Natural killer cell (primary cell): Measurements from ENCODE around the gene DEPDC7. TPM values are rescaled to one million over a fixed set of nuclear protein-coding genes. Genes with fewer than 3 reads are reported as not detected.
"Not testable (repeated sequence)": the region's sequence is repeated elsewhere in the genome, so short reads cannot be mapped to it uniquely, and the experiment has no call there.

Experiments used
- ATAC-seq, 3 donors: fragments of 150-1000 bp in 2 of 3; fragments of 200-7000 bp in 1 of 3; cut with Tn5 transposase; 1 replicate in 1 of 3; 2 replicates in 2 of 3; pipeline ENCODE4 v1.10.0; 2021; ENCODE audit warnings: mild to moderate bottlenecking in 2 of 3, moderate library complexity in 2 of 3
- DNase-seq, 2 donors: peaks; one replicate each; pipeline versions ENCODE4 v3.0.0 to v3.0.0-alpha.2; 2013 to 2021; ENCODE audit warnings: mixed read lengths in 1 of 2
- H3K27ac ChIP-seq: one replicate; pipeline ENCODE4 v1.5.1; 2013; ENCODE audit warnings: mild to moderate bottlenecking, low read length
- H3K27me3 ChIP-seq: one replicate; pipeline ENCODE4 v1.6.1; 2013; ENCODE audit warnings: low read length; ENCODE audit not compliant: control insufficient read depth, insufficient read depth
- H3K36me3 ChIP-seq: one replicate; pipeline ENCODE4 v1.6.1; 2013; ENCODE audit warnings: low read length; ENCODE audit not compliant: control insufficient read depth, insufficient read depth
- H3K4me1 ChIP-seq: one replicate; pipeline ENCODE4 v1.6.1; 2013; ENCODE audit warnings: low read length; ENCODE audit not compliant: control insufficient read depth, insufficient read depth
- H3K4me3 ChIP-seq: one replicate; pipeline ENCODE4 v1.5.1; 2013; ENCODE audit warnings: low read length
- H3K9me3 ChIP-seq: one replicate; pipeline ENCODE4 v1.6.1; 2013; ENCODE audit warnings: low read length; ENCODE audit not compliant: control insufficient read depth, insufficient read depth
- H3K27ac Mint-ChIP-seq, 2 donors: one replicate each; pipeline ENCODE4 v1.8.0; 2022; ENCODE audit warnings: mild to moderate bottlenecking in 2 of 2, mixed read lengths in 2 of 2, moderate library complexity in 1 of 2
- H3K27me3 Mint-ChIP-seq, 2 donors: one replicate each; pipeline ENCODE4 v1.8.0; 2022; ENCODE audit warnings: low read depth in 2 of 2, mixed read lengths in 2 of 2
- H3K36me3 Mint-ChIP-seq: one replicate; pipeline ENCODE4 v1.8.0; 2022; ENCODE audit warnings: mixed read lengths
- H3K4me1 Mint-ChIP-seq, 2 donors: one replicate each; pipeline ENCODE4 v1.8.0; 2022; ENCODE audit warnings: mixed read lengths in 2 of 2
- H3K4me3 Mint-ChIP-seq: one replicate; pipeline ENCODE4 v1.8.0; 2022; ENCODE audit warnings: mild to moderate bottlenecking, moderate library complexity, mixed read lengths
- H3K9me3 Mint-ChIP-seq, 2 donors: one replicate each; pipeline ENCODE4 v1.8.0; 2022; ENCODE audit warnings: mixed read lengths in 2 of 2
- WGBS: methylation state at CpG from one replicate; pipeline ENCODE4 v1.1.7; 2013; ENCODE audit warnings: missing lambda C conversion rate; ENCODE audit not compliant: insufficient coverage; 5-methylcytosine and 5-hydroxymethylcytosine counted together
- intact Hi-C: fragments of 100-400 bp; cut with micrococcal nuclease; formaldehyde crosslinking; loops from one replicate; pipeline ENCODE4 v1.14.2; 2022
- total RNA-seq, 4 donors: library from RNA; stranded (reverse); fragments of 120-200 nt in 1 of 4; gene quantifications; one replicate each; pipeline versions ENCODE4 v1.2.3 to v1.2.4, GENCODE V29; 2013 to 2022
- TF ChIP-seq, protein P1 (sequence below): fragments of 200-600 bp; IDR thresholded peaks from one replicate; pipeline ENCODE4 v1.8.0; 2022; ENCODE audit warnings: antibody characterized with exemption

Gene DEPDC7
- 1 to 10 TPM in 2 of 3 donors, under 1 TPM in 1; 0.80 to 1.8 (median 1.2) TPM for total RNA-seq
- 2.2 TPM for total RNA-seq (2013)

DNA sequence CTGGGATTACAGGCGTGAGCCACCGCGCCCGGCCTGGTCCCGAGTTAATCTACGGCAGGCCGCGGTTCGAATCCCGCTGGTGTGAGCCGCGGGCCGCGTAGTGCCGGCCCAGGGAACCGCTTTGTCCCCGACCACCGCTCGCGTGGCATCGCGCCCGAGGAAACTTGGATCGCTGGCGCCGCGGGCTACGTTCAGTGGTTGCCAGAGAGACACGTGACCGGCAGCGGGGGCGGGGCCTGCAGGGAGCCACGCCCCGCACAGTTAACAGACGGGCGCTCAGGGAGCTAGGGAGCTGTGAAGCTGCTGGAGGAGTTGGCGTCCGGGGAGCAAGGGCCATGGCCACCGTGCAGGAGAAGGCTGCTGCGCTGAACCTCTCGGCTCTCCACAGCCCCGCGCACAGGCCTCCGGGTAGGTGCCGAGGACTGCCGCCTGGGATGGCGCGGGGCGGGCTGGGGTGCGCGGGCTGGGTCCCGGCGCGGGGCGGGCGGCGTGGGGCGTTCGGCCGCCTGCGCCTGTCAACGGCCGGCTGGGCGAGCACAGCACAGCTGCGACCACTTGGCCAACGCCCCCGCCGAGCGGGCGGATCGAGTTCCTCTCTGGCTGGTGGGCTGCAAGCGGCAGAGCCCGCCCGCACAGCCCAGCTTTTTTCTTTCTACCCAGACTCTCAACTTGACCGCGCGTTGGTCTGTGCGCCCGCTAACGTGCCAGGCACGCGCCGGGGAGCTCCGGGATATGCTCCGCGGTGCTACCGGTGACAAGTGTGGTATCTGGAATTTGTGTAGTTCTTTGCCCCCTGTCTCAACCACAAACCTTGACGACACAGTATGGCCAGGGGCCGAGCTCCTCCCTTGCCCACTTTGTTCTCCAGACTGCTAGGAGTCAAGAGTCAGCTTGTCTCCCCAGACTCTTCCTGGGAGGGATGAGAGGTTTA lies at the start of gene DEPDC7:
Gene DEPDC7 (plus strand): TSS at position 258 of the 931 bp plus-strand sequence. CDS start 78 bp downstream, at position 336.
- H3K4me1 Mint-ChIP-seq = peaks cover 16 to 23% of the 10 kb centered on the region in 2 donors
- intact Hi-C loops = loop anchor here (5.0 kb wide), 1 partner anchor 124 kb away; the partner anchor contains the start of gene QSER1
- TF ChIP-seq, protein P1, sequence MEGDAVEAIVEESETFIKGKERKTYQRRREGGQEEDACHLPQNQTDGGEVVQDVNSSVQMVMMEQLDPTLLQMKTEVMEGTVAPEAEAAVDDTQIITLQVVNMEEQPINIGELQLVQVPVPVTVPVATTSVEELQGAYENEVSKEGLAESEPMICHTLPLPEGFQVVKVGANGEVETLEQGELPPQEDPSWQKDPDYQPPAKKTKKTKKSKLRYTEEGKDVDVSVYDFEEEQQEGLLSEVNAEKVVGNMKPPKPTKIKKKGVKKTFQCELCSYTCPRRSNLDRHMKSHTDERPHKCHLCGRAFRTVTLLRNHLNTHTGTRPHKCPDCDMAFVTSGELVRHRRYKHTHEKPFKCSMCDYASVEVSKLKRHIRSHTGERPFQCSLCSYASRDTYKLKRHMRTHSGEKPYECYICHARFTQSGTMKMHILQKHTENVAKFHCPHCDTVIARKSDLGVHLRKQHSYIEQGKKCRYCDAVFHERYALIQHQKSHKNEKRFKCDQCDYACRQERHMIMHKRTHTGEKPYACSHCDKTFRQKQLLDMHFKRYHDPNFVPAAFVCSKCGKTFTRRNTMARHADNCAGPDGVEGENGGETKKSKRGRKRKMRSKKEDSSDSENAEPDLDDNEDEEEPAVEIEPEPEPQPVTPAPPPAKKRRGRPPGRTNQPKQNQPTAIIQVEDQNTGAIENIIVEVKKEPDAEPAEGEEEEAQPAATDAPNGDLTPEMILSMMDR = no peak
- WGBS = 9% methylated on average over 88 of the region's 89 CpGs
- peak; percentile 83 to 85 for DNase-seq
- H3K36me3 Mint-ChIP-seq = no peaks in the 10 kb centered on the region
- Histone ChIP-seq H3K36me3 (no peaks in the 10 kb centered on the region), H3K9me3 (no peaks in the 10 kb centered on the region), H3K27ac (no peak within 1 kb of the TSS), H3K27me3 (peaks cover 13% of the 10 kb centered on the region), H3K4me3 (peak within 1 kb of the TSS; percentile 59), H3K4me1 (peaks cover 21% of the 10 kb centered on the region)
- H3K27ac Mint-ChIP-seq = peak within 1 kb of the TSS in 1 of 2 donors; percentile 83
- peak within 1 kb of the TSS; percentile 95 for H3K4me3 Mint-ChIP-seq
- no peaks in the 10 kb centered on the region for H3K9me3 Mint-ChIP-seq
- peaks cover 16 to 23% of the 10 kb centered on the region in 2 donors for H3K27me3 Mint-ChIP-seq
- ATAC-seq = peak; percentile 83 to 95 (median 91)

DNA sequence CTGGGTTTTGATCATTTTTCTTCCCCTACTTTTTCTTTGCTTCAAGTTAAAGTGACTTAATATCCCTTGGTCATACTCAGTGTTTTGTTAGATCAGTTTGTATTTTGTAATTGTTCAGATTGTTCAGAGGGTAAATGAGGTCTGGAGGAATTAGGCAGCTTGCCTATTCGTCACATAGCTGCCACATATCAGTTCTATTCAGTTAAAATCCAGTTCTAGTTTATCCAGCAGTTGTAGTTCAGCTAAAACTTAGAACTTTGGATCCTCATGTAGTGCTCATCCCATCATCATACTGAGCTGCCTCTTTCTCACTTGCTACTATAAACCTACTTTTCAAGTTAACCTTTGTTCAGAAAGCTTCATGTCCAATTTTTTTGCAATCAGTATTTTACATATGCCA lies 47.1 kb upstream of the DEPDC7 start:
- H3K36me3 ChIP-seq = peaks cover 6% of the 10 kb centered on the region

DNA sequence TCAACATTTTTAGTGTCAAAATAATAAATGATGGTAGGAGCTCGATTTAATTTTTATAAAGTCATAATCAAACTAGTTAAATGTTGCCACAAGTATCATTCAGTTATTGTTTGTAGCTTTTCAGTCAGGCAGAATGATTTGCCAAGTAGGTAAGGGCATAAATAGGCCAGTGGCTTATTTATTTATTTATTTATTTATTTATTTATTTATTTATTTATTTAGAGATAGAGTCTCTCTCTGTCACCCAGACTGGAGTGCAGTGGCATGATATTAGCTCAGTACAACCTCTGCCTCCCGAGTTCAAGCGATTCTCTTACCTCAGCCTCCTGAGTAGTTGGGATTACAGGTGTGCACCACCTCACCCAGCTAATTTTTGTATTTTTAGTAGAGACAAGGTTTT lies 43.4 kb upstream of the DEPDC7 start:
- H3K36me3 ChIP-seq, H3K27ac Mint-ChIP-seq, ATAC-seq, intact Hi-C loops, H3K9me3 ChIP-seq, H3K36me3 Mint-ChIP-seq, H3K27me3 Mint-ChIP-seq, DNase-seq, H3K4me1 Mint-ChIP-seq, H3K9me3 Mint-ChIP-seq, H3K4me1 ChIP-seq, H3K27me3 ChIP-seq, H3K27ac ChIP-seq, H3K4me3 ChIP-seq, H3K4me3 Mint-ChIP-seq: not testable (repeated sequence)
- WGBS = no CpG with 5 or more reads among the region's 3 CpGs

More for the DNA sequence above, 47.1 kb upstream of the DEPDC7 start:
- WGBS = 80% methylated on average over 1 of the region's 1 CpG
- no peak for ATAC-seq
- no peak for DNase-seq
- H3K27ac Mint-ChIP-seq = no peak overlapping the region
- Histone ChIP-seq H3K27me3 (no peaks in the 10 kb centered on the region), H3K27ac (no peak overlapping the region), H3K4me3 (no peak overlapping the region), H3K9me3 (no peaks in the 10 kb centered on the region), H3K4me1 (no peaks in the 10 kb centered on the region)
- TF ChIP-seq, protein P1 = no peak
- no peaks in the 10 kb centered on the region for H3K4me1 Mint-ChIP-seq
- no peaks in the 10 kb centered on the region for H3K27me3 Mint-ChIP-seq
- intact Hi-C loops = no loop called here
- H3K36me3 Mint-ChIP-seq = no peaks in the 10 kb centered on the region
- H3K4me3 Mint-ChIP-seq = no peak overlapping the region
- H3K9me3 Mint-ChIP-seq = no peaks in the 10 kb centered on the region

DNA sequence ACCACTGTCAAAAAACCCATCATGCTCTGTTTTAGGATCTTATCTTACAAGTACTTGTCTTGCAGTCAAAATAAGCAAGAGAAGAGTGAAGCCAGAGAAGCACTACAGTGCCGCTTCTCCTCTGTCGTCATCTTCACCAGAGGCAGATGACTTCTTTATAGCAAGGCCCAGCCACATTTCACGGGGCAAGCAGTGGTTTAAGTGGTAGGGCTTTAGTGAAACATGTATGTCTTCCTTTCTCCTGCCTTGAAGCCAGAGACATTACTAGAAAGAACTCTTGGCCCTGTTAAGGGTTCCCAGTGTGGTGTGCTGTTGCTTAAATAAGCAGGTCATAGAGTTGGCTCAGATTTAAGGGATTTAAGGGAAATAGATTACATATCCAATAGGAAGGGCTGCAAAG lies 42.9 kb upstream of the DEPDC7 start:
- Histone ChIP-seq H3K36me3 (peaks cover 8% of the 10 kb centered on the region), H3K9me3 (no peaks in the 10 kb centered on the region), H3K4me3 (no peak overlapping the region), H3K27me3 (no peaks in the 10 kb centered on the region), H3K4me1 (no peaks in the 10 kb centered on the region), H3K27ac (no peak overlapping the region)
- intact Hi-C loops = no loop called here
- Mint-ChIP-seq H3K4me3 (no peak overlapping the region), H3K27me3 (no peaks in the 10 kb centered on the region), H3K36me3 (no peaks in the 10 kb centered on the region), H3K27ac (no peak overlapping the region), H3K9me3 (no peaks in the 10 kb centered on the region), H3K4me1 (peaks cover 6 to 7% of the 10 kb centered on the region in 2 donors)
- no peak for ATAC-seq
- TF ChIP-seq, protein P1 = no peak
- DNase-seq = no peak
- WGBS = 75% methylated on average over 3 of the region's 3 CpGs
